Endothelial cell of umbilical vein (primary cell): ENCODE results near the gene CASK. TPM values are rescaled to one million over a fixed set of nuclear protein-coding genes. Genes with fewer than 3 reads are reported as not detected.

Source experiments
- BruUV-seq: library from RNA; stranded (reverse); fragments of 400-500 nt; replicated peaks from 2 replicates; lab custom pipeline; 2021; lab: Mats Ljungman, UMichigan
- CTCF ChIA-PET: fragments of 300-600, 350-600 bp; sonication (Branson Sonifier 250); formaldehyde crosslinking; loops from one replicate; lab custom pipeline; 2021; ENCODE audit warnings: antibody characterized with exemption, inconsistent platforms; lab: Charles Lee
- POLR2A ChIA-PET: fragments of 300-600, 350-600 bp; sonication (Branson Sonifier 250); formaldehyde crosslinking; loops from one replicate; lab custom pipeline; 2021; ENCODE audit warnings: antibody characterized with exemption, inconsistent platforms; lab: Charles Lee
- DNase-seq: peaks from one replicate; pipeline ENCODE4 v3.0.0-alpha.2; 2011; ENCODE audit warnings: low read depth, low spot score
- FAIRE-seq: peaks from 2 replicates; lab custom pipeline; 2011; peaks lifted over from hg19 to GRCh38; lab: Jason Lieb, UNC
- H2AFZ ChIP-seq: 2 replicates; pipeline ENCODE4 v1.6.0; 2012; ENCODE audit warnings: low read depth, low read length, control low read depth, inconsistent platforms
- H3K27ac ChIP-seq: 2 replicates; pipeline ENCODE4 v1.5.1; 2011; ENCODE audit warnings: low read depth, mild to moderate bottlenecking, control low read depth, low read length, moderate library complexity; ENCODE audit not compliant: insufficient read depth
- H3K27me3 ChIP-seq, 2 experiments: 2 replicates each; pipeline versions ENCODE4 v1.6.0 to v1.6.1; 2011; ENCODE audit warnings: low read length in 2 of 2, mixed read lengths in 1 of 2; ENCODE audit not compliant: control insufficient read depth in 2 of 2, insufficient read depth in 2 of 2
- H3K36me3 ChIP-seq, 2 experiments: 2 replicates in 1 of 2; 3 replicates in 1 of 2; pipeline ENCODE4 v1.5.1; 2011; ENCODE audit warnings: low read length in 2 of 2, mild to moderate bottlenecking in 1 of 2, moderate library complexity in 1 of 2; ENCODE audit not compliant: control insufficient read depth in 2 of 2, insufficient read depth in 2 of 2; ENCODE audit errors: extremely low read depth in 1 of 2
- H3K4me1 ChIP-seq: 3 replicates; pipeline ENCODE4 v1.5.1; 2011; ENCODE audit warnings: mild to moderate bottlenecking, low read length; ENCODE audit not compliant: control insufficient read depth, insufficient read depth; ENCODE audit errors: extremely low read depth
- H3K4me2 ChIP-seq: 2 replicates; pipeline ENCODE4 v1.6.1; 2011; ENCODE audit warnings: low read length, control low read depth, mixed read lengths; ENCODE audit not compliant: insufficient read depth
- H3K4me3 ChIP-seq, 3 experiments: fragments of 200-600 bp in 1 of 3; sonication (generic), shearing (Covaris generic) in 1 of 3; replicated peaks in 1 of 3; 2 replicates each; pipeline ENCODE4 v1.5.1; 2011 to 2016; ENCODE audit warnings: control low read depth in 3 of 3, low read length in 3 of 3, mild to moderate bottlenecking in 2 of 3, inconsistent platforms in 1 of 3, low read depth in 1 of 3, moderate library complexity in 1 of 3; ENCODE audit not compliant: insufficient read depth in 1 of 3
- H3K79me2 ChIP-seq: 2 replicates; pipeline ENCODE4 v1.6.0; 2012; ENCODE audit warnings: low read length, inconsistent platforms; ENCODE audit not compliant: control insufficient read depth, insufficient read depth
- H3K9ac ChIP-seq: replicated peaks from 2 replicates; pipeline ENCODE3; 2011; ENCODE audit warnings: low read length, control low read depth; ENCODE audit not compliant: insufficient read depth; ENCODE audit errors: extremely low read depth
- H3K9me1 ChIP-seq: replicated peaks from 3 replicates; pipeline ENCODE4 v1.6.0; 2011; ENCODE audit warnings: mild to moderate bottlenecking, low read length; ENCODE audit not compliant: control insufficient read depth, insufficient read depth; ENCODE audit errors: extremely low read depth
- H3K9me3 ChIP-seq: replicated peaks from 2 replicates; pipeline ENCODE4 v1.5.1; 2012; ENCODE audit warnings: low read length, inconsistent platforms; ENCODE audit not compliant: control insufficient read depth, insufficient read depth
- H4K20me1 ChIP-seq: replicated peaks from 2 replicates; pipeline ENCODE3; 2011; ENCODE audit warnings: mild to moderate bottlenecking, low read length; ENCODE audit not compliant: control insufficient read depth, insufficient read depth; ENCODE audit errors: extremely low read depth
- GATA2 ChIP-seq: IDR thresholded peaks from 2 replicates; pipeline ENCODE4 v1.7.0; 2011; ENCODE audit warnings: low read depth, mild to moderate bottlenecking, moderate library complexity, mixed read lengths, low read length; ENCODE audit not compliant: insufficient read length, insufficient read depth
- JUN ChIP-seq: IDR thresholded peaks from 2 replicates; pipeline ENCODE4 v1.6.1; 2011; ENCODE audit warnings: borderline replicate concordance, low read depth; ENCODE audit not compliant: insufficient read length, insufficient read depth
- POLR2AphosphoS5 ChIP-seq: IDR thresholded peaks from 2 replicates; pipeline ENCODE4 v1.6.1; 2012; ENCODE audit warnings: low read depth, mild to moderate bottlenecking, control low read depth, low read length, moderate library complexity; ENCODE audit not compliant: insufficient read depth
- dilution Hi-C: fragments of 300-500 bp; cut with MboI; formaldehyde crosslinking; loops from one replicate; pipeline ENCODE4 v1.15.0; 2019; ENCODE audit warnings: low sequenced_read_pairs; ENCODE audit not compliant: extremely low pct_ligation_motif_present
- intact Hi-C: fragments of 100-400 bp; cut with micrococcal nuclease; formaldehyde crosslinking; loops from one replicate; pipeline ENCODE4 v1.10.0; 2022
- polyA plus RNA-seq, 4 experiments: library from polyadenylated mRNA; depleted of rRNA in 3 of 4; stranded (reverse) in 3 of 4; unstranded in 1 of 4; fragments of >200 nt; gene quantifications; 2 replicates each; pipeline versions ENCODE4 v1.2.1 to v1.2.3, GENCODE V29; 2011 to 2012; ENCODE audit warnings: missing spikeins in 1 of 4
- total RNA-seq: library from RNA; stranded (reverse); gene quantifications from 2 replicates; pipeline ENCODE4 v1.2.3, GENCODE V29; 2021
- TF ChIP-seq, protein P1 (sequence below): IDR thresholded peaks from 2 replicates; pipeline ENCODE4 v1.6.1; 2011; ENCODE audit not compliant: insufficient read depth, insufficient read length
- TF ChIP-seq, protein P2 (sequence below), 2 donors: IDR thresholded peaks; 1 replicate in 1 of 2; 2 replicates in 1 of 2; pipeline ENCODE4 v1.5.1; 2011; ENCODE audit warnings: low read length in 2 of 2, mild to moderate bottlenecking in 2 of 2, moderate library complexity in 2 of 2, control low read depth in 1 of 2, inconsistent platforms in 1 of 2, low read depth in 1 of 2; ENCODE audit not compliant: insufficient read depth in 1 of 2; ENCODE audit errors: extremely low read depth in 1 of 2

The CASK gene
- total and polyA plus RNA-seq, 2 donors (not counting 3 experiments of a cell fraction or from before 2014, with no cell fraction given) = 6.4 to 30.4 TPM

DNA sequence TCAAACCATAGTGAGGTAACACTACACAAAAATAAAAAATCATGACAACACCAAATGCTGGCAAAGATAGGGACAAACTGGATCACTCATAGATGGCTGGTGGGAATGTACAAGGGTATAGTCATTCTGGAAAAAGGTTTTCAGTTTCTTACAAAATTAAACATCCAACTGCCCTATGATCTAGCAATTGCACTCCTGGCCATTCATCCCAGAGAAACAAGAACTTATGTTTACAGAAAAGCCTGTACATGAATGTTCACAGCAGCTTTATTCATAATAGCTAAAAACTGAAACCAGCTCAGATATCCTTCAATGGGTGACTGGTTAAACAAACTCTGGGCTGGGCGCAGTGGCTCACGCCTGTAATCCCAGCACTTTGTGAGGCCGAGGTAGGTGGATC is 432.9 kb downstream of the CASK start:
- no peak overlapping the region for H3K4me2 ChIP-seq
- intact Hi-C loops (no loop called here), dilution Hi-C loops (no loop called here)
- H3K36me3 ChIP-seq = no peaks in the 10 kb centered on the region
- no peaks in the 10 kb centered on the region for H3K9me3 ChIP-seq
- no peaks in the 10 kb centered on the region for H3K27me3 ChIP-seq
- no peaks in the 10 kb centered on the region for H3K9me1 ChIP-seq
- FAIRE-seq = no peak
- CTCF ChIA-PET = no interaction called here
- H3K4me3 ChIP-seq = no peak overlapping the region
- POLR2A ChIA-PET = no interaction called here
- H3K27ac ChIP-seq = no peak overlapping the region
- DNase-seq = no peak
- H3K79me2 ChIP-seq = no peaks in the 10 kb centered on the region
- no peak overlapping the region for H2AFZ ChIP-seq
- H4K20me1 ChIP-seq = no peaks in the 10 kb centered on the region
- H3K4me1 ChIP-seq = peaks cover 2% of the 10 kb centered on the region
- H3K9ac ChIP-seq = no peak overlapping the region
- no peak for TF ChIP-seq GATA2
- no peak for TF ChIP-seq JUN
- TF ChIP-seq, protein P1, sequence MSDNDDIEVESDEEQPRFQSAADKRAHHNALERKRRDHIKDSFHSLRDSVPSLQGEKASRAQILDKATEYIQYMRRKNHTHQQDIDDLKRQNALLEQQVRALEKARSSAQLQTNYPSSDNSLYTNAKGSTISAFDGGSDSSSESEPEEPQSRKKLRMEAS = no peak
- TF ChIP-seq, protein P2, sequence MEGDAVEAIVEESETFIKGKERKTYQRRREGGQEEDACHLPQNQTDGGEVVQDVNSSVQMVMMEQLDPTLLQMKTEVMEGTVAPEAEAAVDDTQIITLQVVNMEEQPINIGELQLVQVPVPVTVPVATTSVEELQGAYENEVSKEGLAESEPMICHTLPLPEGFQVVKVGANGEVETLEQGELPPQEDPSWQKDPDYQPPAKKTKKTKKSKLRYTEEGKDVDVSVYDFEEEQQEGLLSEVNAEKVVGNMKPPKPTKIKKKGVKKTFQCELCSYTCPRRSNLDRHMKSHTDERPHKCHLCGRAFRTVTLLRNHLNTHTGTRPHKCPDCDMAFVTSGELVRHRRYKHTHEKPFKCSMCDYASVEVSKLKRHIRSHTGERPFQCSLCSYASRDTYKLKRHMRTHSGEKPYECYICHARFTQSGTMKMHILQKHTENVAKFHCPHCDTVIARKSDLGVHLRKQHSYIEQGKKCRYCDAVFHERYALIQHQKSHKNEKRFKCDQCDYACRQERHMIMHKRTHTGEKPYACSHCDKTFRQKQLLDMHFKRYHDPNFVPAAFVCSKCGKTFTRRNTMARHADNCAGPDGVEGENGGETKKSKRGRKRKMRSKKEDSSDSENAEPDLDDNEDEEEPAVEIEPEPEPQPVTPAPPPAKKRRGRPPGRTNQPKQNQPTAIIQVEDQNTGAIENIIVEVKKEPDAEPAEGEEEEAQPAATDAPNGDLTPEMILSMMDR (IDR thresholded peaks at IDR 0.05; ENCODE audit: extremely low read depth in 1 of 2, insufficient read depth in 1 of 2, low read depth in 1 of 2, low read length in 2 of 2) = no peak
- no peak for TF ChIP-seq POLR2AphosphoS5
- BruUV-seq = no TSS peak
